ENCODE data around the gene OBSCN.

OBSCN gene

DNA sequence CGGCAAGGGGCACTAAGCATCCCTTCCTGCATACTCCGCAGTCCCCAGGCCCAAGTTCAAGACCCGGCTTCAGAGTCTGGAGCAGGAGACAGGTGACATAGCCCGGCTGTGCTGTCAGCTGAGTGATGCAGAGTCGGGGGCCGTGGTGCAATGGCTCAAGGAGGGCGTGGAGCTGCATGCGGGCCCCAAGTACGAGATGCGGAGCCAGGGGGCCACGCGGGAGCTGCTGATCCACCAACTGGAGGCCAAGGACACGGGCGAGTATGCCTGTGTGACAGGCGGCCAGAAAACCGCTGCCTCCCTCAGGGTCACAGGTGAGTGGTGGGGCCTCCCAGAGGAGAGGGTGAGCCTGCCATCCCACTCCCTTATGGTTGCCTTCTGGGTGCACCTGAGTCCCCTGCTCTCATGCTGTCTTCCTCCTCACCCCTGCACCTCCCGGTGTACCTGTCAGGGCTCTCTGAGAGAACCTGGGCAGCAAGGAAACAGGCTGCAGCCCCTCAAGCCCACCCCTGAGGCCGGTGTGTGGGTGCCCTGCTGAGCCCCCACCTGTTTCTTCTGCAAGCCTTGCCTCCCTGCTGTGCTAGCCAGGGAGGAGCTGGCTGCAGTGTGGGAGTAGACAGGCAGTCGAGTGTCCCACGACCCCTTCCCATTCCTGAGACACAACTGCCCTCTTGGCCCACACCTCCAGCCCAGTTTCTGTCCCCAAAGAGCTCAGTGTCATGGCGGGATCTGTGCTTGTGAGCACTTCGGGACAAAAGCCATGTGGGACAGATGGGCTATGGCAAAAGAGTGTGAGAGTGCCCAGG is 99.6 kb downstream of the OBSCN start:
- DNase-seq (ENCODE audit: low spot score) = no peak

- DNase-seq (ENCODE audit: low spot score) = no peak
Observed at GRCh38 chr1:228308085-228308601, 100.3 kb downstream of the OBSCN start.

DNA sequence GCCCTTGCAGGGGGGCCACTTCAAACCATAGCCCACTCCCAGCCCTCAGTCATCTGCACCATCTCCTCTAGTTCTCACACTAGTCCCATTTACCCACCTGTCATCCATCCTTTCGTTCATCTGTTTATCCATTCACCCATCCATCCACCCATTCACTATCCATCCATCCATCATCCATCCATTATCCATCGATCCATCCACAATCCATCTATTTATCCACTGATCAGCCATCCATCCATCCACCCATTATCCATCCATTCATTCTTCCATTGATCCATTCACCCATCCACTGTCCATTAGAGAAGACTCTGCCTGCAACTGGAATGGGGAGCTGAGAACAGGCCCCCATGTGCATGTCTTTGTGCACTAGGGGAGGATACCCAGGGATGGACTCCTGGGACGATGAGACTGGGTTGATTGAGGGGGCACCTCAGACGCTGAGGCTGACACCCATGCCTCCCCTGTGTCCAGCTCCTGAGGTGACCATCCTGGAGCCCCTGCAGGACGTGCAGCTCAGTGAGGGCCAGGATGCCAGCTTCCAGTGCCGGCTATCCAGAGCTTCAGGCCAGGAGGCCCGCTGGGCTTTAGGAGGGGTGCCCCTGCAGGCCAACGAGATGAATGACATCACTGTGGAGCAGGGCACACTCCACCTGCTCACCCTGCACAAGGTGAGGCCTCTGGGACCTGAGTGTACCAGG is 100.9 kb downstream of the OBSCN start:
- peak; percentile 87 for DNase-seq (ENCODE audit: low spot score)

GRCh38 chr1:228309326-228310067 is 101.7 kb downstream of the OBSCN start:
- DNase-seq (ENCODE audit: low spot score) = no peak

DNA sequence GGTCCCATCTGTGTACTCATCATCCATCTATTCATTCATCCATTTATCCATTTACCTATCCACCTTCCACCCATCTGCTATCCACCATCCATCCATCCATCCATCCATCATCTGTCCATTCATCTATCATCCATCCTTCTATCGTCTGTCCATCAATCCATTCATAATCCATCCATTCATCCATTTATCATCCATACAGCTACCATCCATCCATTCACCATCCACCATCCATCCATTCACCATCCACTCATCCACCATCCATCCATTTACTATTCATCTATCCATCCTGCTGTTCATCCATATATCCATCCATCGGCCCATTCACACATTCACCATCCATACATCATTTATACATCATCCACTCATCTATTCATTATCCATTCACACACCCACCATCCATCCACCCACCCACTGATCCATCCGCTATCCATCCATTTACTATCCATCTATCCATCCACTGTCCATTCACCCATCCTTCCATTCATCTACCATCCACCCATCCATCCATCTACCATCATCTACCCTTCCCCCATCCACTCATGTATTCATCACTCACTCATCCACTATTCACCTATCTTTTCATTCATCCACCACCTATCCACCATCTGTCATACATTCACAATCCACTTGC is 102.4 kb downstream of the OBSCN start:
- no peak for DNase-seq (ENCODE audit: low spot score)

DNA sequence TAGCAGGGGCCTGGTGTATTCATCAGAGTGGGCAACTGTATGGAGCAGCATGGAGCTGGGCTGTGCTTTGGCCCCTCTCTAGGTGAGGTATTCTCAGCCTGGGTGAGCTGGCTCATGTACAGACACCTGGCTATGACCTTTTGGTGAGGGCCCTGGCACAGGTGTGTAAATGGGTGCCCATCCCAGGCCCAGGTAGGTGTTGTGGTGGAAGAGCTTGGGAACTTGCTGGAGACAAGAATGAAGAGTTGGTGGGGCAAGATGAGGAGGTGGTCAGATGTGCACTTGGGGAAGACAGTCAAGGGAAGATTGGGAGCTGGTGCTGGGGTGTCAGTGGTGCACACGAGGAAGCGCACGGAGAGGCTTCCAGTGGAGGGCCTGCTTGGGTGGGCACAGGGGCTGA is 103.2 kb downstream of the OBSCN start:
- DNase-seq (ENCODE audit: low spot score) = no peak

- DNase-seq (ENCODE audit: low spot score) = no peak
Observed at GRCh38 chr1:228312136-228312764, 104.4 kb downstream of the OBSCN start.

DNA sequence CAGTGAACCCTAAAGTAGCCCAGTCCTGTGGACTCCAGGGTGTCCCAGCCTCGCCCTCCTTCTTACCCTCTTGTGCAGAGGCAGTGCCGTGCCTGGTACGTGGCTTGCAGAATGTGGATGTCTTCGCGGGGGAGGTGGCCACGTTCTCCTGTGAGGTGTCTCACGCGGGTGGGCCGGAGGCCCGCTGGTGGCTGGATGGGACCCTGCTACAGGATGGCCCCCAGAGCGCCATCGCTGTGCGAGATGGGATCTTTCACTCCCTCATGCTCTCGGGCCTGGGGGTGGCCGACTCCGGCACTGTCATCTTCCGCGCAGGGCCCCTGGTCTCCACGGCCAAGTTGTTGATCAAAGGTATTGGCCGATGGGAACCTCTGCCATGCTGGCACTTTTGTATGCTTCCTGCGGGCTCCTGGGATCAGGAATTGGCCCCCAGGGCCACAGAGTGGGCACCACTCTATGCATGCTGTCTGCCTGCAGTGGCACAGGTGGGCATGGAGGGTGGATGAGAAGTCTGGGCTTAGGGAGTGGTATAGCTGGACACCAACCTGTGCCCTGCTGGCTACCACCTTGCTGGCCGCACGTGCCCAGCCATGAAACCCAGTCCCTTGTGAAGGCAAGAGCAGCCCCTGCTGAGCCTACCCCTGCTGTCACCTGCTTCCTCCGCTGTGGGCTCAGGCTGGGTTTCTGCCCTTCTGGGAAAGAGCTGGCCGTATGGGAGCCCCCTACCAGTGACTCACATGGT is 105.9 kb downstream of the OBSCN start:
- DNase-seq (ENCODE audit: low spot score) = no peak

GRCh38 chr1:228314315-228314657 is 106.4 kb downstream of the OBSCN start:
- no peak for DNase-seq (ENCODE audit: low spot score)

DNA sequence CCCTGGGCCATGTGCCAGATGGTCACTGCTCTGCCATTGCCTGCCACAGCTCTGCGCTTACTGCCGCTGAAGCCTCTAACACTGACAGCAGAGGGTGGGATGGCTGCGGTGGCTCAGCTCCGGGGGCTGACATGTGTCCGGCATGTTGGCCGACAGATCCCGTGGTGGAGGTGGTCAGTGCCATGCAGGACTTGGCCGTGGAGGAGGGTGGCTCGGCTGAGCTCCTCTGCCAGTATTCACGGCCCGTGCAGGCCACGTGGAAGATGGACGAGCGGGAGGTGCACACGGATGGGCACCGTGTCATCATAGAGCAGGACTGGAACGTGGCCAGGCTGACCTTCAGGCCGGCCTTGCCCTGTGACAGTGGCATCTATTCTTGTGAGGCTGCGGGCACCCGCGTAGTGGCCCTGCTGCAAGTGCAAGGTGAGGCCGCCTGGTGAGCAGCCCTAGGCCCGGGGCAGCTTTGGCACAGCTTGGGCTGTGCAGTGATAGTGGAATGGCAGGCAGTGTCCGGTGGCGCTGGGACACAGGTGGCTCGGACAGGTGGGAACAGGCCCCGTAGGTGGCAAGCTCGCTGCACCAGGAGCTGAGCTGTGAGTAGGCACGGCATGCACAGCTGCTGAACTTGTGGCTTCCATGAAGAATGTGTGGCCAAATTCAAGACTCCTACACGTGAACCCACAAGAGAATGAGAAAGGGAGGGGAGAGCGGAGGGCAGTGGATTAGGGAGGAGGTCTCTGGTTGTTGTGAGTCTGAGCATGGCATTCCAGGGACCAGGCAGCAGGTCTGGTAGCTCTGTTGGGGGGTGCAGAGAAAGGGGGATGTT is 107.0 kb downstream of the OBSCN start:
- DNase-seq (ENCODE audit: low spot score) = no peak

DNA sequence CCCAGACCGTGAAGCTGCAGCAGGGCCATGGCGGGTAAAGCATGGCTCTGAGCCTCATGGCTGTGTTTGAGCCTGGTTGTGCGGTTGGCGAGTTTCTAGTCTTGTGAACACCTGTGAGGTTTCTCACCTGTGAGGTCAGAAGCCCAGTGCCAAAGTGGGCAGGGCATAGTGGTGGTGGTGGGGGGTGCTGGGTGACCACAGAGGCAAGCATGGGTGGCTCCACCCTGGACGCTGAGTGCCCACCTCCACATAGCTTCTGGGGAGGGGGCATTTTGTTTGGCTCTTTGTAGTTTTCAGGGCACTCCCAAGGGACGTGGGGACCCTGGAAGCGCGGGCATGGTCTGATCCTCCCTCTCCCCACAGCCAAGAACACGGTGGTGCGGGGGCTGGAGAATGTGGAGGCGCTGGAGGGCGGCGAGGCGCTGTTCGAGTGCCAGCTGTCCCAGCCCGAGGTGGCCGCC is 107.7 kb downstream of the OBSCN start:
- no peak for DNase-seq (ENCODE audit: low spot score)

DNA sequence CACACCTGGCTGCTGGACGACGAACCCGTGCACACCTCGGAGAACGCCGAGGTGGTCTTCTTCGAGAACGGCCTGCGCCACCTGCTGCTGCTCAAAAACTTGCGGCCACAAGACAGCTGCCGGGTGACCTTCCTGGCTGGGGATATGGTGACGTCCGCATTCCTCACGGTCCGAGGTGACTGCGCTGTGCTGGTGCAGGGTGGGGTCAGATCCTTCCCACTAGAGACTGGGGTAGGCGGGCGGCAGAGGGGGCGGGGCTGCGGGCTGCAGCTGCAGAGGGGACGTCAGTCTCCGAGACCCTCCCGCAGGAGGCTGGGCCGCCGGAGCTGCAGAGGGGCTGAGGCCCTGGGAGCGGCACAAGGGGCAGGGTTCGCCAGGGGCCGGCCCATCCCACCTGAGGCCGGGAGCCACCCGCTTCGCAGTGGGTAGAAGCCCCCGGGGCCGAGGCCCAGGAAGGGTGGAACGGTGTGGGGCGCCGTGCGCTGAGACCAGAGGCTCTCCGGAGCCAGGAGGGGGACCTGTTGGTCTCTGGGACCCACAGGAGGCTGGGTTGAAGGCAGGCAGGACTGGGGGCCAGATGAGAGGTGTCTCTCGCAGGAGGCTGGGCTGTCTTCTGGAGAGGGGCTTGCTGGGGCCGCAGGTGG is 108.2 kb downstream of the OBSCN start:
- no peak for DNase-seq (ENCODE audit: low spot score)

DNA sequence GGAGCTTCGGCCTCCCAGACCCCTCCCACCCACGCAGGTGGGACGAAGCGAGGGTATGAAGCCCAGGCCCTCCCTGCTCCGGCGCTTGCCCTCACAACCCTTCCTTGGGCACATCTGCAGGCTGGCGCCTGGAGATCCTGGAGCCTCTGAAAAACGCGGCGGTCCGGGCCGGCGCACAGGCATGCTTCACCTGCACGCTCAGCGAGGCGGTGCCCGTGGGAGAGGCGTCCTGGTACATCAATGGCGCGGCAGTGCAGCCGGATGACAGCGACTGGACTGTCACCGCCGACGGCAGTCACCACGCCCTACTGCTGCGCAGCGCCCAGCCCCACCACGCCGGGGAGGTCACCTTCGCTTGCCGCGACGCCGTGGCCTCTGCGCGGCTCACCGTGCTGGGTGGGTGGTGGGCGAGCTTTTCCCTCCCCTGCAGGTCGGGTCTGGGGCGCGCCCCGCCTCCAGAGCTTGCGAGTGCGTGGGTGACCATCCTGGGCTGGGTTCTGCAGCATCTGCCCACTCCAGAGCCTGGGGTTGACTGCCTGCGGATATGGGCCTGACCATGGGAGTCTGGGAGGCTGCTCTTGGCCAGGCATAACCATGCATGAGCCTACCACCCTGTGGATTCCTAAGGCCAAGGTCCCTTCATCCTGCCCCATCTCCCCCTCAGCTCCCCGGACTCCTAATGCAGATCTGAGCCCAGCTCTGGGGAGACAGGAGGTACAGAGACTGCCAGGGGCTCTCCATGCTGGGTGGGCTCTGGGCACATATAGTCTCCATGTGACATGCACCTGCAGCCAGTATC is 108.9 kb downstream of the OBSCN start:
- no peak for DNase-seq (ENCODE audit: low spot score)

GRCh38 chr1:228317411-228317828 is 109.6 kb downstream of the OBSCN start:
- no peak for DNase-seq (ENCODE audit: low spot score)

- no peak for DNase-seq (ENCODE audit: low spot score)
Observed at GRCh38 chr1:228317891-228318810, 110.3 kb downstream of the OBSCN start.

GRCh38 chr1:228318823-228319241 is 111.0 kb downstream of the OBSCN start:
- DNase-seq (ENCODE audit: low spot score) = no peak

DNA sequence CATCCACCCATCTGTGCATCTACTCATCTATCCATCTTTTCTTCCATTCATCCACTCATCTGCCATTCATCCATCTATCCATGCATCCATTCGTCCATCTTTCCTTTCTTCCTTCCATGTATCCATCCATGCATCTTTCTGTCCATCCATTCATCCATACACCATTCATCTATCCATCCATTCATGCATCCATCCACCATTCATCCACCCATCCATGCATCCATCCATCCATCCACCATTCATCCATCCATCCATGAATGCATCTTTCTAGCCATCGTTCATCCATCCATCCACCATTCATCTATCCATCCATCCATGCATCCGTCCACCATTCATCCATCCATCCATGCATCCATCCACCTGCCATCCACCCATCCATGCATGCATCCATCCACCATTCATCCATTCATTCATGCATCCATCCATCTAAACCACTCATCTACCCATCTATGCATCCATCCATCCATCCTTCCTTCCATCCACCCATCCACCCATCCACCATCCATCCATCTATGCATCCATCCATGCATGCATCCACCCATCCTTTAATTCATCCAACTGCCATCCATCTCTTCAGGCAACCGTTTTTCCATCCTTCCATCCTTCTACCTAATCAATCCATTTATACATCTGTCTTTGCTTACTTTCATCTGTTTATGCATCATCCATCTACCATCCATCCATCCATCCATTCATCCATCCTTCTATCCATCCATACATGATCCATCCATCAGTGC is 111.7 kb downstream of the OBSCN start:
- no peak for DNase-seq (ENCODE audit: low spot score)

All from iPS-NIHi11 (cell line).